Measurements from ENCODE around the gene RHOB.
A peak's percentile ranks its signal among the peaks of the same experiment; 100 is the strongest.

DNA sequence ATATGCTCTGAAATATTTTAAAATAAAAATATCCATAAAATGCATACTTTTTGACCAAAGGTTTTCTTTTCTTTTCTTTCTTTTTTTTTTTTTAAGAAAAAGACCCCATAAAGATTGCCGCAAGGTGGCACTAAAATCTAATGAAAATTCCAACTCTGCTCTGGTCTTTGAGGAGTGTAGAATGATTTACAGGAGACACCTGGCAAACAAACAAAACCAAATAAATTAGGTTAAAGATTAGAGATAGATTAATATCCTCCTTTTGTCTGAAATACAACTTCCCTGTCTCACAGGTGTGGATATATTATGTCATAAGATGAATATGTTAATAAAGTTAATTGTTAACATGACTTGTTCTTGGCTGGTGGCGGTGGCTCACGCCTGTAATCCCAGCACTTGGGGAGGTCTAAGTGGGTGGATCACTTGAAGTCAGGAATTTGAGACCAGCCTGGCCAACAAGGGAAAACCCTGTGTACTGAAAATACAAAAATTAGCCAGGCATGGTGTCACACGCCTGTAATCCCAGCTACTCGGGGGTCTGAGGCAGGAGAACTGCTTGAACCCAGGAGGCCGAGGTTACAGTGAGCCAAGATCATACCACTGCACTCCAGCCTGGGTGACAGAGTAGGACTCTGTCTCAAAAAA, 3.5 kb upstream of the RHOB start:
- TF ChIP-seq, protein P1, sequence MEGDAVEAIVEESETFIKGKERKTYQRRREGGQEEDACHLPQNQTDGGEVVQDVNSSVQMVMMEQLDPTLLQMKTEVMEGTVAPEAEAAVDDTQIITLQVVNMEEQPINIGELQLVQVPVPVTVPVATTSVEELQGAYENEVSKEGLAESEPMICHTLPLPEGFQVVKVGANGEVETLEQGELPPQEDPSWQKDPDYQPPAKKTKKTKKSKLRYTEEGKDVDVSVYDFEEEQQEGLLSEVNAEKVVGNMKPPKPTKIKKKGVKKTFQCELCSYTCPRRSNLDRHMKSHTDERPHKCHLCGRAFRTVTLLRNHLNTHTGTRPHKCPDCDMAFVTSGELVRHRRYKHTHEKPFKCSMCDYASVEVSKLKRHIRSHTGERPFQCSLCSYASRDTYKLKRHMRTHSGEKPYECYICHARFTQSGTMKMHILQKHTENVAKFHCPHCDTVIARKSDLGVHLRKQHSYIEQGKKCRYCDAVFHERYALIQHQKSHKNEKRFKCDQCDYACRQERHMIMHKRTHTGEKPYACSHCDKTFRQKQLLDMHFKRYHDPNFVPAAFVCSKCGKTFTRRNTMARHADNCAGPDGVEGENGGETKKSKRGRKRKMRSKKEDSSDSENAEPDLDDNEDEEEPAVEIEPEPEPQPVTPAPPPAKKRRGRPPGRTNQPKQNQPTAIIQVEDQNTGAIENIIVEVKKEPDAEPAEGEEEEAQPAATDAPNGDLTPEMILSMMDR (IDR thresholded peaks at IDR 0.05), result peak; percentile 57 to 60 (median 58)
- no peak for TF ChIP-seq POLR2A (IDR thresholded peaks at IDR 0.05)
- TF ChIP-seq EP300 (IDR thresholded peaks at IDR 0.05), result no peak
- TF ChIP-seq POLR2AphosphoS5 (IDR thresholded peaks at IDR 0.05), result peak; percentile 73
